ENCODE measurements around the gene MAD1L1. TPM values are rescaled to one million over a fixed set of nuclear protein-coding genes. Genes with fewer than 3 reads are reported as not detected.

The MAD1L1 gene
- total and polyA plus RNA-seq, 2 donors (not counting 1 experiment from before 2014, with no cell fraction given) = 9.8 to 29.4 TPM

DNA sequence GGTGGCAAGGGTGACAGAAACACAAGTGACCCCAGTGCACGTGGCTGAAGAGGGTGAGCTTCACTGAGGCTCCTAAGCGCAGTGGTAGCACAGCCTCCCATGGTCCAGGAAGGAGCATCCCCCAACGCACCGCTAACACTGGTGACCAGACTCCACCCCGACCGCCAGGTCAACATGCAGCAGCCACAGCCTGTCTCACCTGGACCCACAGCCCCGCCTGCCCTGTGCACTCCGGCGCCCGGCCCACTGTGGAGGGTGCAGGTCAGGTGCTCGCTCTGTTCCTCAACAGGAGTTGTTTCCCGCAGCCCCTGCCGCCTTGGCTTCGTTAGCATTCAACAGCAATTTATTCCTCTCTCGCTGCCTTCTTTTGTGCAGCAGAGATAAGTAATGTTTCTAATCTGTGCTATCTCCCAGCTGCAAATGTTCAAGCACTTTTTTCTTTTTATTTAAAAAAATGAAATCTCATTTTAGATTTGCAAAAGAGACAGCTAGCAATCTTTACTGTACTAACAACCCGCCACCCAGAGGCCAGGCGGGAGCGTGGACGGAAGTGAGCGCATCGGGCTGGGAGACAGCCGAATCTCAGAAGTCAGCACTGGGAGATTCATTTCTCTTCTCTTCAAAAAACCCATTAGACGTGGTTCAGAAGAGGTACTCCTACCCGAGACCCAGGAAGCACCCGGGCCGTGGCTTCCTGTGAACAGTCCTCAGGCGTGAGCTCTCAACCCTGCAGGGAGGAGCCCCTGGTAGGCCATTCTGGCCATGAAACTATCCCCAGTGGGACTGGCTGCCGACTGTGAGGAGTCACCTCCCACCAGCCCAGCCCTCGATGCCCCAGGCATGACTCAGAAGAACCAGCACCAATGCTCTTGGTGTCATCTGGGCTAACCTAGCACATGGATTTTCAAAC lies 133.4 kb downstream of the MAD1L1 start:
- Histone ChIP-seq H3K9me3 (ENCODE audit: control insufficient read depth, insufficient read depth, low read depth, low read length) (no peaks in the 10 kb centered on the region), H2AFZ (ENCODE audit: low read length) (no peak overlapping the region), H4K20me1 (ENCODE audit: control insufficient read depth, extremely low read depth, insufficient read depth, low read length) (no peaks in the 10 kb centered on the region), H3K27me3 (ENCODE audit: control insufficient read depth, insufficient read depth, low read length) (no peaks in the 10 kb centered on the region), H3K4me2 (ENCODE audit: extremely low read depth, insufficient read depth, low read length) (no peak overlapping the region), H3K4me1 (ENCODE audit: control insufficient read depth, extremely low read depth, insufficient read depth, low read length) (peaks cover 9% of the 10 kb centered on the region), H3K4me3 (replicated peaks in 1 of 4; ENCODE audit: control extremely low read depth in 1 of 4, insufficient read depth in 1 of 4, low read depth in 3 of 4, low read length in 4 of 4) (no peak overlapping the region), H3K27ac (ENCODE audit: insufficient read depth, low read length) (no peak overlapping the region), H3K36me3 (ENCODE audit: control insufficient read depth, insufficient read depth, low read length) (no peaks in the 10 kb centered on the region), H3K79me2 (ENCODE audit: control insufficient read depth, insufficient read depth, low read length) (peaks cover 4% of the 10 kb centered on the region), H3K9ac (ENCODE audit: insufficient read depth, low read length) (no peak overlapping the region)
- TF ChIP-seq EZH2 (IDR thresholded peaks at IDR 0.05; ENCODE audit: low read length, missing control alignments) (no peak), CTCF (conservative IDR thresholded peaks at IDR 0.05 in 1 of 2, IDR thresholded peaks at IDR 0.05 in 1 of 2; ENCODE audit: low read depth in 1 of 2, low read length in 2 of 2) (peak in 1 of 2 donors; percentile 17)
- peak in 1 of 2 donors; percentile 51 for DNase-seq (ENCODE audit: low read depth in 2 of 2)

DNA sequence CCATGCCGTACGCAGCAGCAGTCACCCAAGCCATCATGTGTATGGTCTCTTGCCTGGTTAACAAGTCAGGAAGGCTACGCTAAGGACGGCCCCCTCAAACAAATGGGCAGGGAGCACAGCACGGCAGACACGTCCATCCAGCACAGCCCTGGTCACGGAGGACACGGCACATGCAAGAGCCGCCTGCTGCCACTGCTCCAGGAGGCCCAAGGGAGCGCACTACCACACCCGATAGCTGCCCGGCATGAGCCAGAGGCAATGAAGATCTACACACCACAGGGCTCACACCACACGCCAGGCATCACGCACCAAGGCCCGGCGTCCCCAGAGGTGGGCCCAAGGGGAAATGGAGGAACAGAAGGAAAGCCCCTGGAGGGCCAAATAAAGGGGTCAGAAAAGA lies 134.2 kb downstream of the MAD1L1 start:
- TF ChIP-seq CTCF (conservative IDR thresholded peaks at IDR 0.05 in 1 of 2, IDR thresholded peaks at IDR 0.05 in 1 of 2; ENCODE audit: low read depth in 1 of 2, low read length in 2 of 2) (no peak), EZH2 (IDR thresholded peaks at IDR 0.05; ENCODE audit: low read length, missing control alignments) (no peak)
- Histone ChIP-seq H3K36me3 (ENCODE audit: control insufficient read depth, insufficient read depth, low read length) (no peaks in the 10 kb centered on the region), H3K4me1 (ENCODE audit: control insufficient read depth, extremely low read depth, insufficient read depth, low read length) (peaks cover 4% of the 10 kb centered on the region), H3K27ac (ENCODE audit: insufficient read depth, low read length) (no peak overlapping the region), H3K9ac (ENCODE audit: insufficient read depth, low read length) (no peak overlapping the region), H3K4me2 (ENCODE audit: extremely low read depth, insufficient read depth, low read length) (no peak overlapping the region), H2AFZ (ENCODE audit: low read length) (no peak overlapping the region), H3K27me3 (ENCODE audit: control insufficient read depth, insufficient read depth, low read length) (no peaks in the 10 kb centered on the region), H3K4me3 (replicated peaks in 1 of 4; ENCODE audit: control extremely low read depth in 1 of 4, insufficient read depth in 1 of 4, low read depth in 3 of 4, low read length in 4 of 4) (no peak overlapping the region), H3K9me3 (ENCODE audit: control insufficient read depth, insufficient read depth, low read depth, low read length) (no peaks in the 10 kb centered on the region), H4K20me1 (ENCODE audit: control insufficient read depth, extremely low read depth, insufficient read depth, low read length) (no peaks in the 10 kb centered on the region), H3K79me2 (ENCODE audit: control insufficient read depth, insufficient read depth, low read length) (peaks cover 4% of the 10 kb centered on the region)
- DNase-seq (ENCODE audit: low read depth in 2 of 2) = no peak

DNA sequence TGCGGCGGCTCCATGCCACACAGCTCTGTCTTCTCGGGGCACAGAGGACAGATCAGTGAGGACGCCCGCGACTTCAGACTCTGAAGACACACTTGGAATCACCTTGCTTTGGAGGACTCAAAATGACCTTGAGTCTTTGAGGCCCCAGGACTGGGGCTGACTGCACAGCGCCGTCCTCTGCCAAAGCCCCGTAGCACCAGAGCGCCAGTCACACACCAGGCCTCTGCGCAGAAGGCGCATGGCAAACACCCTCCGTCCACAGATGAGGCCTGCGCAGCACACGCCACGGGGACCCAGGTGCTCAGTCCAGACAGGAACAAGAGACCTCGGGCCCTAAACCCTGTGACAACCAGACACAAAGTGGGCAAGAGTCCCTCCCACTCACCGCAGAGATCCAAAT lies 134.7 kb downstream of the MAD1L1 start:
- Histone ChIP-seq H4K20me1 (ENCODE audit: control insufficient read depth, extremely low read depth, insufficient read depth, low read length) (no peaks in the 10 kb centered on the region), H3K27me3 (ENCODE audit: control insufficient read depth, insufficient read depth, low read length) (no peaks in the 10 kb centered on the region), H3K4me2 (ENCODE audit: extremely low read depth, insufficient read depth, low read length) (no peak overlapping the region), H3K9ac (ENCODE audit: insufficient read depth, low read length) (no peak overlapping the region), H3K79me2 (ENCODE audit: control insufficient read depth, insufficient read depth, low read length) (peaks cover 4% of the 10 kb centered on the region), H3K27ac (ENCODE audit: insufficient read depth, low read length) (no peak overlapping the region), H3K4me1 (ENCODE audit: control insufficient read depth, extremely low read depth, insufficient read depth, low read length) (peaks cover 4% of the 10 kb centered on the region), H3K36me3 (ENCODE audit: control insufficient read depth, insufficient read depth, low read length) (no peaks in the 10 kb centered on the region), H3K9me3 (ENCODE audit: control insufficient read depth, insufficient read depth, low read depth, low read length) (no peaks in the 10 kb centered on the region), H3K4me3 (replicated peaks in 1 of 4; ENCODE audit: control extremely low read depth in 1 of 4, insufficient read depth in 1 of 4, low read depth in 3 of 4, low read length in 4 of 4) (no peak overlapping the region), H2AFZ (ENCODE audit: low read length) (no peak overlapping the region)
- no peak for TF ChIP-seq CTCF (conservative IDR thresholded peaks at IDR 0.05 in 1 of 2, IDR thresholded peaks at IDR 0.05 in 1 of 2; ENCODE audit: low read depth in 1 of 2, low read length in 2 of 2)
- DNase-seq (ENCODE audit: low read depth in 2 of 2) = no peak

All from fibroblast of lung (primary cell).